Adrenal gland (tissue), 19 donors: ENCODE measurements around the gene ALG1. TPM values are rescaled to one million over a fixed set of nuclear protein-coding genes. Genes with fewer than 3 reads are reported as not detected.

Source experiments
- DNase-seq, 7 donors: peaks; one replicate each; pipeline ENCODE4 v3.0.0-alpha.2; 2019 to 2020
- H3K27ac ChIP-seq, 5 donors: fragments of 200-600 bp; sonication (generic) in 4 of 5; 1 replicate in 3 of 5; 2 replicates in 2 of 5; pipeline versions ENCODE4 v1.5.1 to v1.8.0; 2016 to 2020; ENCODE audit warnings: mild to moderate bottlenecking in 1 of 5
- H3K27me3 ChIP-seq: fragments of 200-600 bp; 2 replicates; pipeline ENCODE4 v1.8.0; 2021
- H3K36me3 ChIP-seq, 2 donors: fragments of 200-600 bp; replicated peaks in 1 of 2; 1 replicate in 1 of 2; 2 replicates in 1 of 2; pipeline versions ENCODE4 v1.5.1 to v1.8.0; 2018 to 2022
- H3K4me1 ChIP-seq, 2 donors: fragments of 200-600 bp; replicated peaks in 1 of 2; 1 replicate in 1 of 2; 2 replicates in 1 of 2; pipeline versions ENCODE4 v1.5.1 to v1.8.0; 2018 to 2021
- H3K4me3 ChIP-seq, 4 donors: fragments of 200-600 bp; sonication (generic) in 3 of 4; one replicate each; pipeline ENCODE4 v1.5.1; 2016 to 2018
- H3K9me3 ChIP-seq, 3 donors: fragments of 200-600 bp; sonication (generic) in 1 of 3; replicated peaks in 1 of 3; 1 replicate in 2 of 3; 2 replicates in 1 of 3; pipeline versions ENCODE4 v1.5.1 to v1.8.0; 2016 to 2021
- CTCF ChIP-seq, 6 experiments: fragments of 450-650 bp in 4 of 6; fragments of 200-600 bp in 2 of 6; sonication (generic) in 1 of 6; IDR thresholded peaks; 1 replicate in 5 of 6; 2 replicates in 1 of 6; pipeline versions ENCODE4 v1.5.1 to v1.8.0; 2016 to 2021; ENCODE audit warnings: antibody characterized with exemption in 6 of 6, mild to moderate bottlenecking in 2 of 6, moderate library complexity in 1 of 6
- POLR2A ChIP-seq, 2 donors: fragments of 450-650 bp; IDR thresholded peaks; one replicate each; pipeline ENCODE4 v1.6.1; 2017; ENCODE audit warnings: antibody characterized with exemption in 2 of 2, mild to moderate bottlenecking in 2 of 2, moderate library complexity in 1 of 2
- WGBS, 4 donors: extraction: QIAGEN DNeasy Blood & Tissue Kit in 2 of 4; methylation state at CpG; one replicate each; pipeline versions ENCODE4 v1.1.5 to v1.1.7; 2013 to 2017; 5-methylcytosine and 5-hydroxymethylcytosine counted together
- intact Hi-C, 2 donors: fragments of 100-400 bp; cut with DNase I; formaldehyde crosslinking; loops; one replicate each; pipeline versions ENCODE4 v1.14.1 to v1.15.0; 2022 to 2023
- long read RNA-seq, 10 donors: library from polyadenylated mRNA in 3 of 10; unstranded in 2 of 10; stranded (forward) in 1 of 10; transcript quantifications; one replicate each; pipeline ENCODE4 v2.0.0 and lab custom pipeline, GENCODE V29; 2021 to 2026
- polyA plus RNA-seq, 3 donors: library from polyadenylated mRNA; stranded (reverse); fragments of 200-250 nt in 2 of 3; fragments of 350-450 nt in 1 of 3; fragmentation: Illumina TruSeq in 1 of 3; extraction: RNeasy Lipid Tissue Mini Kit (QIAGEN cat#74804) in 1 of 3; gene quantifications; one replicate each; pipeline ENCODE4 v1.2.3, GENCODE V29; 2013 to 2014
- total RNA-seq, 9 donors: library from RNA; depleted of rRNA in 4 of 9; stranded (reverse); fragments of >200 nt in 4 of 9; fragments of 120-200 nt in 1 of 9; fragmentation: NEBNext Ultra II Directional in 1 of 9; extraction: Animal tissue kit (Norgen Biotek cat#: 25700) in 1 of 9; gene quantifications; one replicate each; pipeline versions ENCODE4 v1.1.0 to v1.2.4, GENCODE V29; 2013 to 2023
- donor health status: healthy with polysubstance abuse.
- donor health status: Bipolar disorder and iron deficiency.
- donor health status: DM: yes; HTN: yes; CAD: no.
- donor health status: DM: no; HTN: no; CAD: no.
- donor health status: DM: no; HTN: no; CAD: no.
- donor health status: DM: yes; HTN: yes; CAD: no.

Gene ALG1
- total RNA-seq (100 to 1,000 TPM in 1 of 9 donors, 10 to 100 TPM in 8; 30.6 to 207 (median 42.8) TPM), polyA plus RNA-seq (10 to 100 TPM; 19.2 to 43.2 (median 20.3) TPM)
- long read RNA-seq, donor 1, transcript ALG1-201 (13 exons, 2,132 nt), result major isoform, 6 of 25 reads
- long read RNA-seq, donor 1, partial matches to known transcripts, result 0 of 25 reads
- long read RNA-seq, donor 1, other reads (novel, unspliced or antisense), result 19 of 25 reads
- long read RNA-seq, donor 2, transcript ALG1-201 (13 exons, 2,132 nt), result major isoform, 7 of 8 reads
- long read RNA-seq, donor 2, partial matches to known transcripts, result 0 of 8 reads
- long read RNA-seq, donor 2, other reads (novel, unspliced or antisense), result 0 of 8 reads
- long read RNA-seq, donor 3, transcript ALG1-201 (13 exons, 2,132 nt), result major isoform, 7 of 7 reads
- long read RNA-seq, donor 3, partial matches to known transcripts, result 0 of 7 reads
- long read RNA-seq, donor 3, other reads (novel, unspliced or antisense), result 0 of 7 reads
- long read RNA-seq, donor 4, transcript ALG1-201 (13 exons, 2,132 nt), result major isoform, 62 of 70 reads
- long read RNA-seq, donor 4, partial matches to known transcripts, result 3 of 70 reads
- long read RNA-seq, donor 4, other reads (novel, unspliced or antisense), result 5 of 70 reads
- long read RNA-seq, donor 5, transcript ALG1-201 (13 exons, 2,132 nt), result major isoform, 104 of 122 reads
- long read RNA-seq, donor 5, partial matches to known transcripts, result 3 of 122 reads
- long read RNA-seq, donor 5, other reads (novel, unspliced or antisense), result 14 of 122 reads
- long read RNA-seq, donor 6, transcript ALG1-201 (13 exons, 2,132 nt), result major isoform, 24 of 27 reads
- long read RNA-seq, donor 6, partial matches to known transcripts, result 1 of 27 reads
- long read RNA-seq, donor 6, other reads (novel, unspliced or antisense), result 2 of 27 reads
- long read RNA-seq, donor 7, partial matches to known transcripts, result 9 of 14 reads
- long read RNA-seq, donor 7, other reads (novel, unspliced or antisense), result 0 of 14 reads
- long read RNA-seq, donor 8, transcript ALG1-201 (13 exons, 2,132 nt), result major isoform, 17 of 21 reads
- long read RNA-seq, donor 8, partial matches to known transcripts, result 0 of 21 reads
- long read RNA-seq, donor 8, other reads (novel, unspliced or antisense), result 0 of 21 reads
- long read RNA-seq, donor 9, transcript ALG1-201 (13 exons, 2,132 nt), result major isoform, 5 of 5 reads
- long read RNA-seq, donor 9, partial matches to known transcripts, result 0 of 5 reads
- long read RNA-seq, donor 9, other reads (novel, unspliced or antisense), result 0 of 5 reads
- long read RNA-seq, donor 10, transcript ALG1-201 (13 exons, 2,132 nt), result major isoform, 7 of 14 reads
- long read RNA-seq, donor 10, partial matches to known transcripts, result 5 of 14 reads
- long read RNA-seq, donor 10, other reads (novel, unspliced or antisense), result 0 of 14 reads

DNA sequence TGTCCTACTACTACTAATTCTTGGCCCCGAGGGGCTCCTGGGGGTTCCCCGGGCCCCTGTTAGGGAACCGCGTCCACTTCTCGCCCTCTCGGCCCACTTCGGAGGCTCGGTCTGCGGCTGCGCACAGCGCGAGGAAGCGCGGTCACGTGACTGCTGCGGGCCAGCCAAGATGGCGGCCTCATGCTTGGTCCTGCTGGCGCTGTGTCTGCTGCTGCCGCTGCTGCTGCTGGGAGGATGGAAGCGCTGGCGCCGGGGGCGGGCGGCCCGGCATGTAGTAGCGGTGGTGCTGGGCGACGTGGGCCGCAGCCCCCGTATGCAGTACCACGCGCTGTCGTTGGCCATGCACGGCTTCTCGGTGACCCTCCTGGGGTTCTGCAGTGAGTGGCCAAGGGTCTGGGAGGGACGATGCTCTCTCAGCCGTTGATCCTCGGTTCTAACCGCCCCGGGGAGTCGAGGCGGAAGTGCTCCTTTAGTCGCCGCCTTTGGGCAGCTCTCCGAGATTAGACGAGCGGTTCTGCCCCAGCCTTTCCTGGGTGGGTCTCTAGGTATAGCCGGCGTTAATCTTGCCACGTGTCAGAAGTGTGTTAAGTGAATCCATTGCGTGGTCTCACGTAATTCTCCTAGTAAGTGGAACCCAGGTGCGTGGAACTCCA is at the start of gene ALG1:
TSS of gene ALG1 (plus strand) at position 163 of the 653 bp plus-strand sequence. CDS start at position 170, 7 bp downstream.
- 0% methylated on average over 5 to 53 of the region's 53 CpGs for WGBS, 4 donors
- intact Hi-C loops, result no loop called here
- H3K27me3 ChIP-seq, result no peaks in the 10 kb centered on the region

GRCh38 chr16:5022521-5022920 is 49.1 kb upstream of the ALG1 start:
- no peak for DNase-seq
- TF ChIP-seq POLR2A (IDR thresholded peaks at IDR 0.05), result no peak
- TF ChIP-seq CTCF (IDR thresholded peaks at IDR 0.05), result no peak
- no peaks in the 10 kb centered on the region for H3K4me1 ChIP-seq
- no peak overlapping the region for H3K4me3 ChIP-seq
- H3K27ac ChIP-seq, result no peak overlapping the region
- H3K9me3 ChIP-seq, result no peaks in the 10 kb centered on the region
- WGBS, 4 donors, result 60 to 82% (median 74%) methylated on average over 1 to 6 of the region's 6 CpGs
- intact Hi-C loops, result loop anchor here in 1 of 2 donors (10.0 kb wide), 1 partner anchor 58 kb away; no protein-coding TSS in a partner anchor
- H3K36me3 ChIP-seq, result peaks cover 0 to 1% of the 10 kb centered on the region in 2 donors
- no peaks in the 10 kb centered on the region for H3K27me3 ChIP-seq

More for the DNA sequence above, at the start of gene ALG1:
- H3K4me1 ChIP-seq, result peaks cover 0 to 18% of the 10 kb centered on the region in 2 donors
- DNase-seq, result peak; percentile 87 to 94 (median 90)
- TF ChIP-seq POLR2A (IDR thresholded peaks at IDR 0.05), result peak; percentile 61 to 67
- no peak for TF ChIP-seq CTCF (IDR thresholded peaks at IDR 0.05)
- H3K36me3 ChIP-seq, result peaks cover 0 to 24% of the 10 kb centered on the region in 2 donors
- H3K4me3 ChIP-seq, result peak within 1 kb of the TSS; percentile 44 to 83 (median 48)
- H3K9me3 ChIP-seq, result no peaks in the 10 kb centered on the region
- peak within 1 kb of the TSS; percentile 24 to 85 (median 66) for H3K27ac ChIP-seq

DNA sequence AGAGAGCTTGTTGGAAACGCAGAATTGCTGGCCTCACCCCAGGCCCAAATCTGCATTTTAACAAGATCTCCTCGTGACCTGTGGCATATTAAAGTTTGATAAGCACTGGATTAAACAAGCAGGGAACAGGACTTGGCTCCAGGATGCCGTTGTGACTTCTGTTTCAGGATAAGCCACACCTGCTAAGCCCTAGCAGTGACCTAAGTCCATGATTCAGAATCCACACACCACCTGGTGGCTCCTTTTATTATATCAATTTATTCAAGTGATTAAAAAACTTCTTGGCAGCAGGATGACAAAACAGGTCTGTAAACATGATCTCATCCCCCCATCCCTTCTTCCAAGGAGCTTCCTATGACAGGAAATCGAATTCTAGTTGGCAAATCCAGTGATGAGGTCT is 47.0 kb upstream of the ALG1 start:
- intact Hi-C loops, result loop anchor here in 1 of 2 donors (10.0 kb wide), 1 partner anchor 60 kb away; no protein-coding TSS in a partner anchor
- Histone ChIP-seq H3K4me3 (no peak overlapping the region), H3K36me3 (peaks cover 0 to 20% of the 10 kb centered on the region in 2 donors), H3K9me3 (no peaks in the 10 kb centered on the region), H3K27me3 (no peaks in the 10 kb centered on the region), H3K4me1 (no peaks in the 10 kb centered on the region), H3K27ac (no peak overlapping the region)
- peak in 2 of 7 donors; percentile 21 to 32 for DNase-seq
- 30 to 58% (median 52%) methylated on average over 2 to 4 of the region's 4 CpGs for WGBS, 4 donors
- peak in 4 of 6 experiments; percentile 28 to 37 (median 33) for TF ChIP-seq CTCF (IDR thresholded peaks at IDR 0.05)
- no peak for TF ChIP-seq POLR2A (IDR thresholded peaks at IDR 0.05)
